Left lung (tissue), 10 donors: Measurements from ENCODE around the gene RNFT2. TPM values are rescaled to one million over a fixed set of nuclear protein-coding genes. Genes with fewer than 3 reads are reported as not detected.
"Not testable (repeated sequence)": the region's sequence is repeated elsewhere in the genome, so short reads cannot be mapped to it uniquely, and the experiment has no call there.

Experiments
- ATAC-seq: fragments of 200-7000 bp; cut with Tn5 transposase; one replicate; pipeline ENCODE4 v1.9.1; 2020; ENCODE audit warnings: moderate library complexity
- DNase-seq, 4 donors: peaks; one replicate each; pipeline ENCODE4 v3.0.0-alpha.2; 2013 to 2020
- H3K27ac ChIP-seq, 2 donors: fragments of 200-600 bp; sonication (generic) in 1 of 2; one replicate each; pipeline versions ENCODE4 v1.5.0 to v1.8.0; 2020 to 2021
- H3K27me3 ChIP-seq, 2 donors: fragments of 200-600 bp; sonication (generic) in 1 of 2; one replicate each; pipeline versions ENCODE4 v1.5.0 to v1.8.0; 2020 to 2021
- H3K36me3 ChIP-seq, 2 donors: fragments of 200-600 bp; sonication (generic) in 1 of 2; one replicate each; pipeline versions ENCODE4 v1.5.0 to v1.8.0; 2020 to 2021
- H3K4me1 ChIP-seq, 2 donors: fragments of 200-600 bp; one replicate each; pipeline ENCODE4 v1.8.0; 2021
- H3K4me3 ChIP-seq, 2 donors: fragments of 200-600 bp; sonication (generic) in 1 of 2; one replicate each; pipeline versions ENCODE4 v1.5.0 to v1.8.0; 2020 to 2021; ENCODE audit warnings: mild to moderate bottlenecking in 1 of 2
- H3K9me3 ChIP-seq, 2 donors: fragments of 200-600 bp; sonication (generic) in 1 of 2; one replicate each; pipeline versions ENCODE4 v1.5.0 to v1.8.0; 2020 to 2021
- intact Hi-C, 2 donors: fragments of 100-400 bp; cut with DNase I; formaldehyde crosslinking; loops; one replicate each; pipeline versions ENCODE4 v1.11.2 to v1.14.2; 2022
- polyA plus RNA-seq, 6 donors: library from polyadenylated mRNA; unstranded; fragments of 120-200 nt; gene quantifications; one replicate each; pipeline ENCODE4 v1.2.1, GENCODE V29; 2013; ENCODE audit not compliant: insufficient read length in 6 of 6
- total RNA-seq, 2 donors: library from RNA; stranded (reverse); fragmentation: NEBNext Ultra II Directional; extraction: Animal tissue kit (Norgen Biotek cat#: 25700); gene quantifications; one replicate each; pipeline ENCODE4 v1.2.1, GENCODE V29; 2021
- TF ChIP-seq, protein P1 (sequence below), 2 donors: fragments of 200-600 bp; sonication (generic) in 1 of 2; IDR thresholded peaks; one replicate each; pipeline versions ENCODE4 v1.5.0 to v1.8.0; 2021; ENCODE audit warnings: antibody characterized with exemption in 2 of 2
- donor health status: DM: no; HTN: yes; CAD: no.
- donor health status: DM: no; HTN: no; CAD: no.

RNFT2 gene
- total and polyA plus RNA-seq, 8 donors = 3.4 to 5.5 (median 3.9) TPM

DNA sequence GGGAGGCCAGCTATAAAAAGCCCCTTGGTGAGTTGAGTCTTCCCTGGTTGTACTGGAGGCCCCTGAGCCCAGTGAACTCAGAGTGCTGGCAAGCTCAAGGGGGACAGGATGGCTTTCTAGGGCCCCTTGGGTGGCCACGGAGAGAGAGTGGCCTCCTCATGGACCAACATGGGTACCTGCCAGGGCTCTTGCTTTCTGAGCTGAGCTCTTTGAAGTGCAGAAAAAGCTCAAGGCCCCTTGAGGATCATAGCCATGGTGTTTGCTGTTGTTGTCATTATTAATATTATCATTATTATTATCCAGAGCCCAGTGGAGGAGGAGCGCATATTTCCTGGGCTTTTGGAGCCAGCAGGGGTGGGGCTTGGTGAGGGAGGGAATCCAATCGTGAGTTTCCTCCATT, 6.7 kb downstream of the RNFT2 start:
- no peak for DNase-seq
- Histone ChIP-seq H3K27ac (no peak overlapping the region), H3K4me1 (no peaks in the 10 kb centered on the region), H3K36me3 (no peaks in the 10 kb centered on the region), H3K4me3 (no peak overlapping the region), H3K27me3 (no peaks in the 10 kb centered on the region), H3K9me3 (no peaks in the 10 kb centered on the region)
- TF ChIP-seq, protein P1, sequence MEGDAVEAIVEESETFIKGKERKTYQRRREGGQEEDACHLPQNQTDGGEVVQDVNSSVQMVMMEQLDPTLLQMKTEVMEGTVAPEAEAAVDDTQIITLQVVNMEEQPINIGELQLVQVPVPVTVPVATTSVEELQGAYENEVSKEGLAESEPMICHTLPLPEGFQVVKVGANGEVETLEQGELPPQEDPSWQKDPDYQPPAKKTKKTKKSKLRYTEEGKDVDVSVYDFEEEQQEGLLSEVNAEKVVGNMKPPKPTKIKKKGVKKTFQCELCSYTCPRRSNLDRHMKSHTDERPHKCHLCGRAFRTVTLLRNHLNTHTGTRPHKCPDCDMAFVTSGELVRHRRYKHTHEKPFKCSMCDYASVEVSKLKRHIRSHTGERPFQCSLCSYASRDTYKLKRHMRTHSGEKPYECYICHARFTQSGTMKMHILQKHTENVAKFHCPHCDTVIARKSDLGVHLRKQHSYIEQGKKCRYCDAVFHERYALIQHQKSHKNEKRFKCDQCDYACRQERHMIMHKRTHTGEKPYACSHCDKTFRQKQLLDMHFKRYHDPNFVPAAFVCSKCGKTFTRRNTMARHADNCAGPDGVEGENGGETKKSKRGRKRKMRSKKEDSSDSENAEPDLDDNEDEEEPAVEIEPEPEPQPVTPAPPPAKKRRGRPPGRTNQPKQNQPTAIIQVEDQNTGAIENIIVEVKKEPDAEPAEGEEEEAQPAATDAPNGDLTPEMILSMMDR (IDR thresholded peaks at IDR 0.05) = no peak
- intact Hi-C loops = no loop called here
- no peak for ATAC-seq

DNA sequence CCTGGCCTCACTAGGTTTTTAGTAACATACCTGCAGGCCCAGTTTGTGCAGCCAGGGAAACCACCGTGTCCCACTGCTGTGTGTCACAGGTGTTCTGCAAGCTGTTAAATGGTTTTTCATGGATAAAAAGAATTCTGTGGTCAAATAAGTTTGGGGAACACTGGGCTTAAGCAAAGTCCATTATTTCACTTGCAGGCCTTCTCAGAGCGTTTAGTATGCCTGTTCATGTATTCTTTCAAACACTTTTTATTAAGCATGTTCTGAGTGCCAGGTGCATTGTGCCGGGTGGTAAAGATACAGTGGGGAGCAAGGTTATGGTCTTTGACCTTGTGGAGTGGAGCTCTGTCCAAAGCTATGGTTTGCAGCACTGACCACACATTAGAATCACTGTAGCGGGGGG, 7.4 kb downstream of the RNFT2 start:
- DNase-seq (no peak), ATAC-seq (no peak)
- H3K36me3 ChIP-seq = no peaks in the 10 kb centered on the region
- TF ChIP-seq, protein P1 (IDR thresholded peaks at IDR 0.05) = no peak
- H3K4me3 ChIP-seq = no peak overlapping the region
- no peaks in the 10 kb centered on the region for H3K4me1 ChIP-seq
- H3K27ac ChIP-seq = no peak overlapping the region
- no peaks in the 10 kb centered on the region for H3K27me3 ChIP-seq
- intact Hi-C loops = no loop called here
- no peaks in the 10 kb centered on the region for H3K9me3 ChIP-seq

DNA sequence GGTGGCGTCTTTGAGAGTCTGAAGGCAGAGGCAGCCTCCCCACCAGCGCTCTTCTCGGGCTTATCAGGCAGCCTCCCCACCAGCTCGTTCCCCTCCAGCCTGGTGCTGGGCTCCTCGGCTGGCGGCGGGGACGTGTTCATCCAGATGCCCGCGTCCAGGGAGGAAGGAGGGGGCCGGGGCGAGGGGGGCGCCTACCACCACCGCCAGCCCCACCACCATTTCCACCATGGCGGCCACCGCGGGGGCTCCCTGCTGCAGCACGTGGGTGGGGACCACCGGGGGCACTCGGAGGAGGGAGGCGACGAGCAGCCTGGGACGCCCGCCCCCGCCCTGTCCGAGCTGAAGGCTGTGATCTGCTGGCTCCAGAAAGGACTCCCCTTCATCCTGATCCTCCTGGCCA, 11.8 kb downstream of the RNFT2 start:
- Histone ChIP-seq H3K9me3 (no peaks in the 10 kb centered on the region), H3K4me1 (no peaks in the 10 kb centered on the region), H3K36me3 (no peaks in the 10 kb centered on the region), H3K4me3 (no peak overlapping the region), H3K27ac (no peak overlapping the region), H3K27me3 (no peaks in the 10 kb centered on the region)
- TF ChIP-seq, protein P1 (IDR thresholded peaks at IDR 0.05) = no peak
- DNase-seq (no peak), ATAC-seq (no peak)
- intact Hi-C loops = no loop called here

DNA sequence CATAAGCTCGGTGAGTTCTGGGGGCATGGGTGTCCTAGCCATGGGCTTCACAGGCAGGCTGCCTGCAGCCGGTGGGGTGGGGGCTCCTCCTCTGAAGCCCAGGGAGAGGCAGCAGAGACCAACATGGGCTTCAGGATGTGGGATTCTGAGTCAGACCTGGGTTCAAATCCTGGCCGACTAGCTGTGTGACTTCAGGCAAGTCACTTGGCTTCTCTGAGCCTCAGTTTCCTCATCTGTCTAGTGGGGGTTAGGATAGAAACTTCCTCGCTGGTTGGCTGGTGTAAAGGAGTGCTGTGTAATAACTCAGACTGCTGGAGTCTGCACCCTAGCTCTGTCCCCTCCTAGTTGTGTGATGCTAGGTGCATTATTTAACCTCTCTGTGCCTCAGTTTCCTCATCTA, 12.2 kb downstream of the RNFT2 start:
- Histone ChIP-seq H3K36me3 (no peaks in the 10 kb centered on the region), H3K27ac (no peak overlapping the region), H3K27me3 (no peaks in the 10 kb centered on the region), H3K4me1 (no peaks in the 10 kb centered on the region), H3K9me3 (no peaks in the 10 kb centered on the region), H3K4me3 (no peak overlapping the region)
- no peak for DNase-seq
- intact Hi-C loops = no loop called here
- TF ChIP-seq, protein P1 (IDR thresholded peaks at IDR 0.05) = no peak
- no peak for ATAC-seq

DNA sequence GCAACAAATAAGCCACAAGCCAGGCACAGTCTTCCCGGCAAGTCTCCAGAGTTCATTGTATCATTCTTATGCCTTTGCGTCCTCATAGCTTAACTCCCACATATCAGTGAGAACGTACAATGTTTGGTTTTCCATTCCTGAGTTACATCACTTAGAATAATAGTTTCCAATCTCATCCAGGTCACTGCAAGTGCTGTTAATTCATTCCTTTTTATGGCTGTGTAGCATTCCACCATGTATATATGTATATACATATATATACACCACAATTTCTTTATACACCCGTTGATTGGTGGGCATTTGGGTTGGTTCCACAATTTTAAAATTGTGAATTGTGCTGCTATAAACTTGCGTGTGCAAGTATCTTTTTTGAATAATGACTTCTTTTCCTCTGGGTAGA, 16.0 kb downstream of the RNFT2 start:
- H3K27me3 ChIP-seq, H3K4me1 ChIP-seq, H3K27ac ChIP-seq, ATAC-seq, H3K36me3 ChIP-seq, DNase-seq, H3K4me3 ChIP-seq, intact Hi-C loops, H3K9me3 ChIP-seq: not testable (repeated sequence)

DNA sequence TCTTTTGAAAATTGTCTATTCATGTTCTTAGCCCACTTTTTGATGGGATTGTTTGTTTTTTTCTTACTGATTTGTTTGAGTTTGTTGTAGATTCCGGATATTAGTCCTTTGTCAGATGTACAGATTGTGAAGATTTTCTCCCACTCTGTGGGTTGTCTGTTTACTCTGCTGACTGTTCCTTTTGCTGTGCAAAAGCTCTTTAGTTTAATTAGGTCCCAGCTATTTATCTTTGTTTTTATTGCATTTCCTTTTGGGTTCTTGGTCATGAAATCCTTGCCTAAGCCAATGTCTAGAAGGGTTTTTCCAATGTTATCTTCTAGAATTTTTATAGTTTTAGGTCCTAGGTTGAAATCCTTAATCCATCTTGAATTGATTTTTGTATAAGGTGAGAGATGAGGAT, 16.7 kb downstream of the RNFT2 start:
- H3K4me3 ChIP-seq, intact Hi-C loops, H3K36me3 ChIP-seq, DNase-seq, H3K4me1 ChIP-seq, H3K27ac ChIP-seq, ATAC-seq, H3K27me3 ChIP-seq, H3K9me3 ChIP-seq: not testable (repeated sequence)
